D721Med (cell line): ENCODE results near the gene TBKBP1.

ENCODE experiments used
- DNase-seq: peaks from one replicate; pipeline ENCODE4 v3.0.0; 2011; ENCODE audit warnings: low spot score; ENCODE audit not compliant: insufficient read length
- FAIRE-seq: peaks from 2 replicates; lab custom pipeline; 2011; peaks lifted over from hg19 to GRCh38; lab: Jason Lieb, UNC
- CTCF ChIP-seq: IDR thresholded peaks from 2 replicates; pipeline ENCODE4 v1.5.1; 2012; ENCODE audit warnings: mild to moderate bottlenecking, control low read depth; ENCODE audit not compliant: insufficient read depth; ENCODE audit errors: missing control alignments

Gene TBKBP1

GRCh38 chr17:47716375-47716774 is 22.4 kb downstream of the TBKBP1 start:
- TF ChIP-seq CTCF = no peak
- no peak for FAIRE-seq

GRCh38 chr17:47717261-47717697 is 23.3 kb downstream of the TBKBP1 start:
- FAIRE-seq (no peak), DNase-seq (no peak)
- TF ChIP-seq CTCF = peak; percentile 23

More at GRCh38 chr17:47716375-47716774, 22.4 kb downstream of the TBKBP1 start:
- no peak for DNase-seq

GRCh38 chr17:47717979-47718621 is 24.1 kb downstream of the TBKBP1 start:
- no peak for TF ChIP-seq CTCF
- DNase-seq (no peak), FAIRE-seq (no peak)

GRCh38 chr17:47718634-47719405 is 24.9 kb downstream of the TBKBP1 start:
- TF ChIP-seq CTCF = no peak
- FAIRE-seq (no peak), DNase-seq (no peak)

GRCh38 chr17:47719411-47720152 is 25.6 kb downstream of the TBKBP1 start:
- FAIRE-seq = no peak
- DNase-seq = no peak
- no peak for TF ChIP-seq CTCF

GRCh38 chr17:47720196-47720595 is 26.2 kb downstream of the TBKBP1 start:
- no peak for TF ChIP-seq CTCF
- FAIRE-seq = no peak
- DNase-seq = no peak
